Stimulated activated CD8-positive, alpha-beta memory T cell treated with anti-CD3 and anti-CD28 coated beads, Interleukin-7, amount 100 ng/mL, for 4 hours (primary cell): ENCODE measurements around the gene DAPK1.

ENCODE experiments used
- DNase-seq, 2 donors: peaks; one replicate each; pipeline ENCODE4 v3.0.0-alpha.2; 2020; ENCODE audit warnings: low read depth in 2 of 2

The DAPK1 gene

GRCh38 chr9:87665505-87665904 lies 167.8 kb downstream of the DAPK1 start:
- DNase-seq: no peak

- no peak for DNase-seq
Observed at GRCh38 chr9:87667164-87667738, 169.6 kb downstream of the DAPK1 start.

- no peak for DNase-seq
Observed at GRCh38 chr9:87668222-87668621, 170.6 kb downstream of the DAPK1 start.

GRCh38 chr9:87668722-87669121 lies 171.1 kb downstream of the DAPK1 start:
- no peak for DNase-seq

- DNase-seq: no peak
Observed at GRCh38 chr9:87670572-87671264, 173.1 kb downstream of the DAPK1 start.

- DNase-seq: no peak
Observed at GRCh38 chr9:87671478-87671877, 173.8 kb downstream of the DAPK1 start.

- no peak for DNase-seq
Observed at GRCh38 chr9:87671925-87672324, 174.3 kb downstream of the DAPK1 start.

GRCh38 chr9:87672586-87672985 lies 174.9 kb downstream of the DAPK1 start:
- DNase-seq: no peak

- no peak for DNase-seq
Observed at GRCh38 chr9:87673446-87674120, 175.9 kb downstream of the DAPK1 start.

- no peak for DNase-seq
Observed at GRCh38 chr9:87674565-87675299, 177.1 kb downstream of the DAPK1 start.

GRCh38 chr9:87675906-87676515 lies 178.3 kb downstream of the DAPK1 start:
- no peak for DNase-seq

GRCh38 chr9:87676976-87677775 lies 179.5 kb downstream of the DAPK1 start:
- no peak for DNase-seq

GRCh38 chr9:87677776-87678587 lies 180.3 kb downstream of the DAPK1 start:
- no peak for DNase-seq

- peak in 1 of 2 donors; percentile 3 for DNase-seq
Observed at GRCh38 chr9:87678650-87679355, 181.1 kb downstream of the DAPK1 start.

- no peak for DNase-seq
Observed at GRCh38 chr9:87681271-87682061, 183.8 kb downstream of the DAPK1 start.

GRCh38 chr9:87682085-87682484 lies 184.4 kb downstream of the DAPK1 start:
- no peak for DNase-seq

GRCh38 chr9:87682618-87683017 lies 185.0 kb downstream of the DAPK1 start:
- no peak for DNase-seq

- no peak for DNase-seq
Observed at GRCh38 chr9:87683751-87684626, 186.3 kb downstream of the DAPK1 start.
